GM12801 (cell line): ENCODE data around the gene EPSTI1.

ENCODE experiments used
- CTCF ChIP-seq: IDR thresholded peaks from one replicate; pipeline ENCODE4 v1.5.1; 2011; ENCODE audit warnings: control low read depth; ENCODE audit not compliant: insufficient read length; ENCODE audit errors: extremely low read depth

The EPSTI1 gene

DNA sequence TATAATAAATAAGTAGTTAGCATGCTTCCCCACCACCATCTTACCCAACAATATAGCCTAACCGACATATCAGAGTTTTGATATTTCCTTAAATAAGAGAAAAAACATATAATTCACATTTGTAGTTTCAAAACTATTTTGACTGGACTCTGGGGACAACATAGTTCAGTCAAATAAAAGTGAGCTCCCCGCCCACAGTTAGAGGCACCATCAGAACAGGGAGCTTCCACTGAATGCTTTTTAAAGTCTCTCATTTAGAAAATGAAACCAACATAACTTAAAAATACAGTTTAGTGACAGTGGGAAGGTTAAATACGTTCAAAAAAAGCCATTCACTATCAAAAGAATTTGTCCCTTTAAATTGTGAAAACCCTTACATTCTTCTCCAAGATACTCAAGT lies 92.8 kb downstream of the EPSTI1 start:
- no peak for TF ChIP-seq CTCF

- TF ChIP-seq CTCF, result no peak
Measured at GRCh38 chr13:42895776-42896175, 96.3 kb downstream of the EPSTI1 start.

DNA sequence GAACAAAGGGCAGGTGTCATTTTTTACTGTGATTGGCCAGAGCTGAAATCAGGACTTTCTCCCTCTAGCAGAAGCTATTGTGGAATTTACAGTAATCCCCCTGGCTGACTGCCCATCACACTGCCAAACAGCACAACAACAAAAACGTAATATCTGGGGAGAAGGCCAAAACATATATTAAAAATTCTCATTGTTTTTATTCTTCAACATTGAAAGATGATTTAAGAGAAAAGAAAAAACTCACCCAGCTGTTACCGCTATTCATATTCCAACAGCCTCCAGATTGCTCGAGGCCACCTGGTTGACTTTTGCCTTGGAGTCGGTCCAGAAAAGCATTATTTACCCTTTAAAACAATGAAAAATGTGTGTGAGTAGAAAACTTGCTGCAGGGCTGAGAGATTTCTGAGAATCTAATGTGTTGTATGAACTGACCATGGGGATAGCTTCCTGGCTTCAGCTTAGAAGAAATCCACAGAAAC lies 97.2 kb downstream of the EPSTI1 start:
- TF ChIP-seq CTCF, result no peak

- no peak for TF ChIP-seq CTCF
Measured at GRCh38 chr13:42893214-42893671, 98.8 kb downstream of the EPSTI1 start.

DNA sequence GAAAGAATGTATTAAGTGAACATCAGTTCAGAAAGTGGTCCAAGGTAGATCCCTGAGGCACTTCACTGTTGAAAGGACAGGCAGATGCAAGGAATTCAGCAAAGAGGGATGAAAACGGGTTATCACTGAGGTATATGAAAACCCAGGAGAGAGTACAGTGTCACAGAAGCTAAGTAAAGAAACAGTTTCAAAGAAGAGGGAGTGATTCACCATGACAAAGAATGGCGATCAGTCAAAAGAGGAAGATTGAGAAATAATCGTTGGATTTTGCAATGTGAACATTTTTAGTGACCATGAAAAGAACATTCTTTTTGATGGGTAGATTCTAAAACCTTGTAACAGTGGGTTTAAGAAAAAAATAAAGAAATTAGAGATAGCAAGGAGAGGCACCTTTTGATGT lies 99.3 kb downstream of the EPSTI1 start:
- no peak for TF ChIP-seq CTCF

DNA sequence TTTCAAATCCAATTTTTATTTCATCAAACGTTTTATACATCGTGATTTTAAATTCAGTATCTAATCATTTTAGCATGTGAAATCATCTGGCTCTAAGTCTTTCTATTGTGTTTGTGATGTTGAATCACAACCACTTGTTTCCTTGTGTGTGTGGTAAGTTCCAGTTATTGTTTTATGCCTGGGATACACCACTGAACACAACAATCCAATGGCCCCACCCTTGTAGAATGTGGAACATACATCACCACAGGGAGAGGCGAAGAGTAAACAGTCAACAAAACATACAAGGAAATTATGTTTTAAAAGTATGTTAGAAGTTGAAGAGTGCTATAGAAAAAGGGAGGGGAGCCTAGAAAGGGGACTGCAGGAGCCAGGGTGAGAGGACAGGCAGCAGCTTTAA lies 100.5 kb downstream of the EPSTI1 start:
- TF ChIP-seq CTCF, result no peak

DNA sequence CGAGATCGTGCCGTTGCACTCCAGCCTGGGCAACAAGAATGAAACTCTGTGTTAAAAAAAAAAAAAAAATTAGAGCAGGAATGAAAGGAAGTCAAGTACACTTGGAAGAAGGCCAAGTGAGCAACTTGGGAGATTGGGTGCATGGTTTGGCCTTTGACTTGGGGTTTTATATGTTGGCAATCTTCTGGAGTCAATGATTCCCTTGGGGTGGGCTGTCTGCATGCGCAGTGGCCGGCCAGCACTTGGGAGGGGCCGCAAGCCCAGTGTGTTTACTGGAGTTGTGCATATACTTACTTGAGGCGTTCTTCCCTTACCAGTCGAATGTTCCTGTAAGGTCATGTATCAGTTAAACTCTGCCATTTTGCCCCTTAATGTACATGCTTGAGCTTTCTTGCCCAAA lies 106.7 kb downstream of the EPSTI1 start:
- no peak for TF ChIP-seq CTCF

- TF ChIP-seq CTCF, result no peak
Measured at GRCh38 chr13:42883771-42884467, 108.1 kb downstream of the EPSTI1 start.
